HepG2 (cell line): Measurements from ENCODE around the gene SEC14L6.

Source experiments
- CTCF ChIP-seq: sonication (generic); formaldehyde crosslinking; IDR thresholded peaks from 2 replicates; pipeline ENCODE4 v1.5.0; 2020; ENCODE audit warnings: mild to moderate bottlenecking, missing genetic modification reagents, moderate library complexity
- ZBTB49 ChIP-seq: sonication (generic); formaldehyde crosslinking; IDR thresholded peaks from 2 replicates; pipeline ENCODE4 v1.4.0; 2020; ENCODE audit warnings: missing genetic modification reagents, borderline replicate concordance
- ZNF552 ChIP-seq: sonication (generic); formaldehyde crosslinking; IDR thresholded peaks from 2 replicates; pipeline ENCODE4 v1.9.0; 2022; ENCODE audit warnings: missing genetic modification reagents, mild to moderate bottlenecking, borderline replicate concordance

- TF ChIP-seq ZBTB49 (CRISPR knock-in tag) (no peak), ZNF552 (CRISPR knock-in tag) (no peak), CTCF (CRISPR knock-in tag) (no peak)
Observed at GRCh38 chr22:30542811-30543188, 3.7 kb downstream of the SEC14L6 start.
